HCT116 (cell line): Measurements from ENCODE around the gene SCRN1.

Experiments
- EGR1 ChIP-seq: IDR thresholded peaks from 2 replicates; pipeline ENCODE4 v1.6.1; 2012; ENCODE audit warnings: low read depth
- ELF1 ChIP-seq: IDR thresholded peaks from 2 replicates; pipeline ENCODE4 v1.6.1; 2012; ENCODE audit warnings: low read depth, borderline replicate concordance
- EZH2phosphoT487 ChIP-seq: fragments of 200-600 bp; IDR thresholded peaks from 2 replicates; pipeline ENCODE4 v1.6.1; 2018; ENCODE audit warnings: antibody characterized with exemption, borderline replicate concordance
- FOSL1 ChIP-seq: IDR thresholded peaks from 2 replicates; pipeline ENCODE4 v1.6.1; 2012; ENCODE audit warnings: low read depth
- MAX ChIP-seq: IDR thresholded peaks from 2 replicates; pipeline ENCODE4 v1.6.1; 2012
- POLR2A ChIP-seq: IDR thresholded peaks from 2 replicates; pipeline ENCODE4 v1.7.0; 2011; ENCODE audit warnings: borderline replicate concordance; ENCODE audit not compliant: insufficient read depth, insufficient read length; ENCODE audit errors: extremely low read depth
- POLR2AphosphoS5 ChIP-seq: IDR thresholded peaks from 2 replicates; pipeline ENCODE4 v1.6.1; 2011; ENCODE audit warnings: mild to moderate bottlenecking, low read depth, low read length, moderate library complexity
- RAD21 ChIP-seq: IDR thresholded peaks from 2 replicates; pipeline ENCODE4 v1.6.1; 2012; ENCODE audit warnings: low read depth, mild to moderate bottlenecking
- SP1 ChIP-seq: IDR thresholded peaks from 2 replicates; pipeline ENCODE4 v1.6.1; 2012; ENCODE audit warnings: low read depth
- SRF ChIP-seq: IDR thresholded peaks from 2 replicates; pipeline ENCODE4 v1.6.1; 2012; ENCODE audit warnings: low read depth
- YY1 ChIP-seq: IDR thresholded peaks from 2 replicates; pipeline ENCODE4 v1.6.1; 2011; ENCODE audit warnings: low read length, low read depth, moderate library complexity, mild to moderate bottlenecking; ENCODE audit not compliant: insufficient replicate concordance; ENCODE audit errors: extremely low read depth
- ZNF274 ChIP-seq: fragments of 200-500 bp; sonication (Bioruptor generic); IDR thresholded peaks from 2 replicates; pipeline ENCODE4 v1.6.1; 2014; ENCODE audit warnings: mild to moderate bottlenecking, low read depth, low read length, inconsistent platforms
- TF ChIP-seq, protein P1 (sequence below), 3 experiments: fragments of 200-600 bp in 1 of 3; sonication (generic) in 1 of 3; IDR thresholded peaks in 2 of 3; conservative IDR thresholded peaks in 1 of 3; 2 replicates each; pipeline ENCODE4 v1.5.1; 2012 to 2017; ENCODE audit warnings: low read depth in 2 of 3, low read length in 2 of 3, antibody characterized with exemption in 1 of 3, borderline replicate concordance in 1 of 3, control low read depth in 1 of 3, mild to moderate bottlenecking in 1 of 3, mixed read lengths in 1 of 3, mixed run types in 1 of 3, moderate library complexity in 1 of 3; ENCODE audit not compliant: insufficient read depth in 1 of 3
- TF ChIP-seq, protein P2 (sequence below): IDR thresholded peaks from 2 replicates; pipeline ENCODE4 v1.6.1; 2012

GRCh38 chr7:29883462-29884398 is 105.9 kb downstream of the SCRN1 start:
- TF ChIP-seq ZNF274, result no peak
- TF ChIP-seq POLR2AphosphoS5, result no peak
- TF ChIP-seq, protein P1, sequence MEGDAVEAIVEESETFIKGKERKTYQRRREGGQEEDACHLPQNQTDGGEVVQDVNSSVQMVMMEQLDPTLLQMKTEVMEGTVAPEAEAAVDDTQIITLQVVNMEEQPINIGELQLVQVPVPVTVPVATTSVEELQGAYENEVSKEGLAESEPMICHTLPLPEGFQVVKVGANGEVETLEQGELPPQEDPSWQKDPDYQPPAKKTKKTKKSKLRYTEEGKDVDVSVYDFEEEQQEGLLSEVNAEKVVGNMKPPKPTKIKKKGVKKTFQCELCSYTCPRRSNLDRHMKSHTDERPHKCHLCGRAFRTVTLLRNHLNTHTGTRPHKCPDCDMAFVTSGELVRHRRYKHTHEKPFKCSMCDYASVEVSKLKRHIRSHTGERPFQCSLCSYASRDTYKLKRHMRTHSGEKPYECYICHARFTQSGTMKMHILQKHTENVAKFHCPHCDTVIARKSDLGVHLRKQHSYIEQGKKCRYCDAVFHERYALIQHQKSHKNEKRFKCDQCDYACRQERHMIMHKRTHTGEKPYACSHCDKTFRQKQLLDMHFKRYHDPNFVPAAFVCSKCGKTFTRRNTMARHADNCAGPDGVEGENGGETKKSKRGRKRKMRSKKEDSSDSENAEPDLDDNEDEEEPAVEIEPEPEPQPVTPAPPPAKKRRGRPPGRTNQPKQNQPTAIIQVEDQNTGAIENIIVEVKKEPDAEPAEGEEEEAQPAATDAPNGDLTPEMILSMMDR (IDR thresholded peaks at IDR 0.05 in 2 of 3, conservative IDR thresholded peaks at IDR 0.05 in 1 of 3; ENCODE audit: borderline replicate concordance in 1 of 3, insufficient read depth in 1 of 3, low read depth in 2 of 3, low read length in 2 of 3), result no peak
- no peak for TF ChIP-seq SRF
- TF ChIP-seq EZH2phosphoT487, result no peak
- no peak for TF ChIP-seq FOSL1
- no peak for TF ChIP-seq MAX
- TF ChIP-seq RAD21, result no peak
- no peak for TF ChIP-seq POLR2A
- no peak for TF ChIP-seq YY1
- TF ChIP-seq, protein P2, sequence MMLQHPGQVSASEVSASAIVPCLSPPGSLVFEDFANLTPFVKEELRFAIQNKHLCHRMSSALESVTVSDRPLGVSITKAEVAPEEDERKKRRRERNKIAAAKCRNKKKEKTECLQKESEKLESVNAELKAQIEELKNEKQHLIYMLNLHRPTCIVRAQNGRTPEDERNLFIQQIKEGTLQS, result no peak
- no peak for TF ChIP-seq SP1
- TF ChIP-seq EGR1, result no peak
- TF ChIP-seq ELF1, result no peak
